Measurements from ENCODE around the gene AFAP1L1. TPM values are rescaled to one million over a fixed set of nuclear protein-coding genes. Genes with fewer than 3 reads are reported as not detected.

AFAP1L1 gene
- total and polyA plus RNA-seq, 9 of the 15 experiments (the other 6 are each of a cell fraction or from before 2014, with no cell fraction given) = 0.01 to 0.12 (median 0.03) TPM; not detected in 4

GRCh38 chr5:149300441-149300840 is 28.8 kb downstream of the AFAP1L1 start (continued):
- TF ChIP-seq CEBPZ (IDR thresholded peaks at IDR 0.05; ENCODE audit: borderline replicate concordance, low read depth, low read length) (no peak), SREBF2 (CRISPR knock-in tag; IDR thresholded peaks at IDR 0.05) (no peak), PHTF2 (CRISPR knock-in tag; IDR thresholded peaks at IDR 0.05) (no peak)

GRCh38 chr5:149301049-149301743 is 29.5 kb downstream of the AFAP1L1 start:
- Histone ChIP-seq H3K4me1 (replicated peaks in 1 of 2; ENCODE audit: control insufficient read depth in 2 of 2, insufficient read depth in 2 of 2, low read length in 2 of 2) (peaks cover 0 to 8% of the 10 kb centered on the region in 2 experiments; a peak in 1 of 5 replicates), H4K20me1 (replicated peaks; ENCODE audit: control insufficient read depth, insufficient read depth, low read length) (peaks cover 5% of the 10 kb centered on the region; the same call in 1 of the 2 replicates), H3K79me2 (ENCODE audit: control insufficient read depth, insufficient read depth, low read length) (no peaks in the 10 kb centered on the region), H2AFZ (ENCODE audit: low read depth, low read length) (no peak overlapping the region), H3K9me3 (replicated peaks; ENCODE audit: control insufficient read depth, insufficient read depth, low read depth, low read length) (no peaks in the 10 kb centered on the region), H3K4me3 (no peak overlapping the region), H3K4me2 (ENCODE audit: insufficient read depth, low read length) (no peak overlapping the region), H3K36me3 (ENCODE audit: control insufficient read depth, insufficient read depth, low read length) (no peaks in the 10 kb centered on the region), H3K27ac (ENCODE audit: extremely low read depth, low read depth, low read length) (no peak overlapping the region), H3K9ac (ENCODE audit: insufficient read depth in 1 of 2, low read depth in 2 of 2, low read length in 2 of 2) (no peak overlapping the region), H3K27me3 (ENCODE audit: control insufficient read depth in 2 of 2, insufficient read depth in 2 of 2, low read length in 2 of 2) (peaks cover 40 to 72% of the 10 kb centered on the region in 2 experiments; a peak in 4 of 5 replicates), H3K9me1 (ENCODE audit: control insufficient read depth, insufficient read depth, low read length) (no peaks in the 10 kb centered on the region)
- FAIRE-seq = no peak
- BruUV-seq (replicated peaks) = no TSS peak
- ChIA-PET CTCF (ENCODE audit: low intra/inter-chr PET ratio) (no interaction called here), POLR2A (interaction anchor here (1.4 kb wide), 2 partner anchors 10 to 14 kb away, joined by 6 read pairs; no protein-coding TSS in a partner anchor)
- in situ Hi-C loops (cut with MboI) = no loop called here
- no peak for ATAC-seq
- no peak for TF ChIP-seq BCOR (IDR thresholded peaks at IDR 0.05)
- TF ChIP-seq HMG20A (CRISPR knock-in tag; conservative IDR thresholded peaks at IDR 0.05) = no peak
- TF ChIP-seq ZBTB49 (CRISPR knock-in tag; IDR thresholded peaks at IDR 0.05; ENCODE audit: borderline replicate concordance) = no peak
- no peak for TF ChIP-seq GTF2F1 (IDR thresholded peaks at IDR 0.05; ENCODE audit: low read depth, low read length)
- WGBS (ENCODE audit: insufficient coverage, low coverage, missing lambda C conversion rate) = 24% methylated on average over 13 of the region's 13 CpGs
- intact Hi-C loops (cut with micrococcal nuclease) = no loop called here
- no peak for DNase-seq (ENCODE audit: extremely low read depth in 1 of 4, low spot score in 3 of 4)

Measured in K562 (cell line).